Activated CD8-positive, alpha-beta T cell treated with anti-CD3 and anti-CD28 coated beads for 36 hours (primary cell): ENCODE data around the gene SLC15A5. TPM values are rescaled to one million over a fixed set of nuclear protein-coding genes. Genes with fewer than 3 reads are reported as not detected.

Experiments used
- ATAC-seq: fragments of 200-7000 bp; cut with Tn5 transposase; one replicate; pipeline ENCODE4 v1.10.0; 2021; ENCODE audit warnings: mild to moderate bottlenecking, moderate library complexity
- CTCF ChIA-PET: fragments of 350-600 bp; sonication (Branson Sonifier 250); formaldehyde crosslinking; loops from one replicate; lab custom pipeline; 2021; ENCODE audit warnings: antibody characterized with exemption; lab: Charles Lee
- POLR2A ChIA-PET: fragments of 350-600 bp; sonication (Branson Sonifier 250); formaldehyde crosslinking; loops from one replicate; lab custom pipeline; 2021; ENCODE audit warnings: antibody characterized with exemption; lab: Charles Lee
- DNase-seq: peaks from one replicate; pipeline ENCODE4 v3.0.0-alpha.2; 2020
- H3K27ac Mint-ChIP-seq: one replicate; pipeline ENCODE4 v1.8.0; 2021; ENCODE audit warnings: mild to moderate bottlenecking, mixed read lengths
- H3K27me3 Mint-ChIP-seq: one replicate; pipeline ENCODE4 v1.8.0; 2021; ENCODE audit warnings: mixed read lengths
- H3K36me3 Mint-ChIP-seq: one replicate; pipeline ENCODE4 v1.8.0; 2021; ENCODE audit warnings: low read depth, mixed read lengths
- H3K4me1 Mint-ChIP-seq: one replicate; pipeline ENCODE4 v1.8.0; 2021; ENCODE audit warnings: low read depth, mixed read lengths
- H3K4me3 Mint-ChIP-seq: one replicate; pipeline ENCODE4 v1.8.0; 2021; ENCODE audit warnings: mild to moderate bottlenecking, moderate library complexity, mixed read lengths
- H3K9me3 Mint-ChIP-seq: one replicate; pipeline ENCODE4 v1.8.0; 2021; ENCODE audit warnings: mixed read lengths
- intact Hi-C: fragments of 100-400 bp; cut with micrococcal nuclease; formaldehyde crosslinking; loops from one replicate; pipeline ENCODE4 v1.10.0; 2022
- total RNA-seq, 2 experiments: library from RNA; stranded (reverse); gene quantifications; one replicate each; pipeline ENCODE4 v1.2.3, GENCODE V29; 2021
- TF ChIP-seq, protein P1 (sequence below): fragments of 200-600 bp; IDR thresholded peaks from one replicate; pipeline ENCODE4 v1.8.0; 2022; ENCODE audit warnings: antibody characterized with exemption, mild to moderate bottlenecking

Gene SLC15A5, protein sequence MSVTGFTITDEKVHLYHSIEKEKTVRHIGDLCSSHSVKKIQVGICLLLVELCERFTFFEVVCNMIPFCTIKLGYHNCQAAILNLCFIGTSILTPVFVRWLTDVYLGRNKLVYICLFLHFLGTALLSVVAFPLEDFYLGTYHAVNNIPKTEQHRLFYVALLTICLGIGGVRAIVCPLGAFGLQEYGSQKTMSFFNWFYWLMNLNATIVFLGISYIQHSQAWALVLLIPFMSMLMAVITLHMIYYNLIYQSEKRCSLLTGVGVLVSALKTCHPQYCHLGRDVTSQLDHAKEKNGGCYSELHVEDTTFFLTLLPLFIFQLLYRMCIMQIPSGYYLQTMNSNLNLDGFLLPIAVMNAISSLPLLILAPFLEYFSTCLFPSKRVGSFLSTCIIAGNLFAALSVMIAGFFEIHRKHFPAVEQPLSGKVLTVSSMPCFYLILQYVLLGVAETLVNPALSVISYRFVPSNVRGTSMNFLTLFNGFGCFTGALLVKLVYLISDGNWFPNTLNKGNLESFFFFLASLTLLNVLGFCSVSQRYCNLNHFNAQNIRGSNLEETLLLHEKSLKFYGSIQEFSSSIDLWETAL
- total RNA-seq, result not detected

DNA sequence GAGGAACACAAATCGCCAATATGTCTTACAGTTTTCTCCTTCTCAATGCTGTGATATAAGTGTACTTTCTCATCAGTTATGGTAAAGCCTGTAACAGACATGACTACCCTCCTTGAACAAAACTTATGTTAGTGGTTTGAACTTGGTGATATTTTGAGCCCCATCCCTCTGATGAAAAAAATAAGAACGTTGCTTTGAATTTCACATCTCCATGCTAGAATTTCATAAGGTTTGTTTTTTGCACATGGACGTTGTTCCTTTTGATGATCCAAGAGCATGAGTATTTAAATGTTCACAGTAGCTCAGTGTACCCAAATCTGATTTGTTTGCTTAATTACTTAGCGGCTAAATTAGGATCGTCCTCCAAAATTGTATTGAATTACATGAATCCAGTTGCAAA lies at the start of gene SLC15A5:
TSS of gene SLC15A5 (minus strand) at position 101 of the 400 bp plus-strand sequence. CDS start at position 101, 0 bp downstream.
- TF ChIP-seq, protein P1, sequence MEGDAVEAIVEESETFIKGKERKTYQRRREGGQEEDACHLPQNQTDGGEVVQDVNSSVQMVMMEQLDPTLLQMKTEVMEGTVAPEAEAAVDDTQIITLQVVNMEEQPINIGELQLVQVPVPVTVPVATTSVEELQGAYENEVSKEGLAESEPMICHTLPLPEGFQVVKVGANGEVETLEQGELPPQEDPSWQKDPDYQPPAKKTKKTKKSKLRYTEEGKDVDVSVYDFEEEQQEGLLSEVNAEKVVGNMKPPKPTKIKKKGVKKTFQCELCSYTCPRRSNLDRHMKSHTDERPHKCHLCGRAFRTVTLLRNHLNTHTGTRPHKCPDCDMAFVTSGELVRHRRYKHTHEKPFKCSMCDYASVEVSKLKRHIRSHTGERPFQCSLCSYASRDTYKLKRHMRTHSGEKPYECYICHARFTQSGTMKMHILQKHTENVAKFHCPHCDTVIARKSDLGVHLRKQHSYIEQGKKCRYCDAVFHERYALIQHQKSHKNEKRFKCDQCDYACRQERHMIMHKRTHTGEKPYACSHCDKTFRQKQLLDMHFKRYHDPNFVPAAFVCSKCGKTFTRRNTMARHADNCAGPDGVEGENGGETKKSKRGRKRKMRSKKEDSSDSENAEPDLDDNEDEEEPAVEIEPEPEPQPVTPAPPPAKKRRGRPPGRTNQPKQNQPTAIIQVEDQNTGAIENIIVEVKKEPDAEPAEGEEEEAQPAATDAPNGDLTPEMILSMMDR, result no peak
- ATAC-seq, result no peak
- intact Hi-C loops, result no loop called here
- H3K27me3 Mint-ChIP-seq, result no peaks in the 10 kb centered on the region
- no peaks in the 10 kb centered on the region for H3K36me3 Mint-ChIP-seq
- H3K4me3 Mint-ChIP-seq, result no peak within 1 kb of the TSS
- CTCF ChIA-PET, result no interaction called here
- no peaks in the 10 kb centered on the region for H3K4me1 Mint-ChIP-seq
- no peak for DNase-seq
- H3K27ac Mint-ChIP-seq, result no peak within 1 kb of the TSS
- POLR2A ChIA-PET, result no interaction called here
- H3K9me3 Mint-ChIP-seq, result no peaks in the 10 kb centered on the region

DNA sequence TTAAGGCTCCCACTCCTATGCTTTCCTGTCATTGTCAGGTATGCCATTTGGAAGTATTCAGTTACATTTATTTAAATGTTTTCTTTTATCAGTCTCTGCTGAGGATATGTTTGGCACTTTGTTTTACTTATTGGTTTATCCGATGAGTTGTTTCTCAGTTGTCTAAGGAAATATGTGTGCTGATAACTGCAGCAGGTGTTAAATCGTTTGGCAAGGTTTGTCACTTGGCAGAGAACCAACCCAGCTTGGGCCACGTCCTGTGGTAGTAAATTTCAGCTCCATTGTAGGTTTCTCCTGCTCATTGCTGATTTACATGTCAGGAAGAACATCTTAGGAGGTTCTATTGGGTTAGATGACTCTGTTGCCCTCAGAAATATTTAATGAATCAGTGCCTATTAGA lies 47.9 kb upstream of the SLC15A5 start:
- Mint-ChIP-seq H3K4me1 (no peaks in the 10 kb centered on the region), H3K4me3 (no peak overlapping the region), H3K27ac (no peak overlapping the region), H3K27me3 (no peaks in the 10 kb centered on the region), H3K9me3 (peaks cover 16% of the 10 kb centered on the region), H3K36me3 (no peaks in the 10 kb centered on the region)
- DNase-seq (no peak), ATAC-seq (no peak)
- TF ChIP-seq, protein P1, result no peak
- intact Hi-C loops, result no loop called here
- ChIA-PET CTCF (no interaction called here), POLR2A (no interaction called here)

DNA sequence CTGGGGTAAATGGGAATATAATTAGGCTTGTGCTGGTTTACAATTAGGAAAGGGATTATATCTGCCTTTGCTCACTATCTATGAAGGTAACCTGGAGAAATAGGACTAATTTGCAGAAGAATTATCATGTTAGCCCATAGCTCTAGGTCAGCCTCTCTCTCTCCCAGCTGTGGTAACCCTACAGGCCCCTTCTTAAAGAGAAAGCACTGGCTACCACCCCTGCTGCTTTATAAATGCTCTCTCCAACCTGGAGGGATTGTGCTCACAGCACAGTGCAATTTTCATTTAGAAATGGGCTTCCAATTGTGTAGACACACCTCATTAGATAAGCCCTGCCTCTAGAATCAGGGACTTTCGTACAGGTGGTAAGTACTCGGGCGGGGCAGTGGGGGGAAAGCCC lies 47.3 kb upstream of the SLC15A5 start:
- intact Hi-C loops, result no loop called here
- CTCF ChIA-PET, result no interaction called here
- no peaks in the 10 kb centered on the region for H3K27me3 Mint-ChIP-seq
- DNase-seq, result no peak
- TF ChIP-seq, protein P1, result no peak
- no peaks in the 10 kb centered on the region for H3K36me3 Mint-ChIP-seq
- no peak for ATAC-seq
- H3K4me3 Mint-ChIP-seq, result no peak overlapping the region
- POLR2A ChIA-PET, result no interaction called here
- H3K9me3 Mint-ChIP-seq, result peaks cover 16% of the 10 kb centered on the region
- no peaks in the 10 kb centered on the region for H3K4me1 Mint-ChIP-seq
- no peak overlapping the region for H3K27ac Mint-ChIP-seq

GRCh38 chr12:16324272-16324671 lies 46.8 kb upstream of the SLC15A5 start:
- no peak overlapping the region for H3K4me3 Mint-ChIP-seq
- no peak overlapping the region for H3K27ac Mint-ChIP-seq
- ChIA-PET POLR2A (no interaction called here), CTCF (no interaction called here)
- no peaks in the 10 kb centered on the region for H3K4me1 Mint-ChIP-seq
- intact Hi-C loops, result no loop called here
- H3K36me3 Mint-ChIP-seq, result no peaks in the 10 kb centered on the region
- H3K27me3 Mint-ChIP-seq, result no peaks in the 10 kb centered on the region
- TF ChIP-seq, protein P1, result no peak
- ATAC-seq, result no peak
- peaks cover 16% of the 10 kb centered on the region for H3K9me3 Mint-ChIP-seq
- no peak for DNase-seq

- no peaks in the 10 kb centered on the region for H3K36me3 Mint-ChIP-seq
- H3K4me1 Mint-ChIP-seq, result no peaks in the 10 kb centered on the region
- H3K27me3 Mint-ChIP-seq, result no peaks in the 10 kb centered on the region
- ChIA-PET POLR2A (no interaction called here), CTCF (no interaction called here)
- ATAC-seq (no peak), DNase-seq (no peak)
- TF ChIP-seq, protein P1, result no peak
- no peak overlapping the region for H3K4me3 Mint-ChIP-seq
- H3K27ac Mint-ChIP-seq, result no peak overlapping the region
- H3K9me3 Mint-ChIP-seq, result peaks cover 15% of the 10 kb centered on the region
- intact Hi-C loops, result no loop called here
Measured at GRCh38 chr12:16323638-16324037, 46.2 kb upstream of the SLC15A5 start.
